ENCODE results near the gene STEAP4.

The STEAP4 gene

GRCh38 chr7:88322151-88322550, 15.5 kb upstream of the STEAP4 start:
- H3K27ac Mint-ChIP-seq = no peak overlapping the region
- no peaks in the 10 kb centered on the region for H3K4me1 Mint-ChIP-seq
- no peak overlapping the region for H3K4me3 Mint-ChIP-seq
- no peaks in the 10 kb centered on the region for H3K27me3 Mint-ChIP-seq
- ATAC-seq = no peak
- H3K36me3 Mint-ChIP-seq = no peaks in the 10 kb centered on the region
- H3K9me3 Mint-ChIP-seq = no peaks in the 10 kb centered on the region

GRCh38 chr7:88321694-88322093, 15.0 kb upstream of the STEAP4 start:
- Mint-ChIP-seq H3K36me3 (no peaks in the 10 kb centered on the region), H3K9me3 (no peaks in the 10 kb centered on the region), H3K27ac (no peak overlapping the region), H3K4me1 (no peaks in the 10 kb centered on the region), H3K27me3 (no peaks in the 10 kb centered on the region), H3K4me3 (no peak overlapping the region)
- ATAC-seq = no peak

- H3K4me1 Mint-ChIP-seq = no peaks in the 10 kb centered on the region
- no peak overlapping the region for H3K4me3 Mint-ChIP-seq
- no peak overlapping the region for H3K27ac Mint-ChIP-seq
These were observed 11.5 kb upstream of the STEAP4 start for GRCh38 chr7:88318196-88318595.

GRCh38 chr7:88317422-88317821, 10.7 kb upstream of the STEAP4 start:
- ATAC-seq = no peak
- no peak overlapping the region for H3K4me3 Mint-ChIP-seq
- H3K27me3 Mint-ChIP-seq = no peaks in the 10 kb centered on the region
- no peaks in the 10 kb centered on the region for H3K36me3 Mint-ChIP-seq
- H3K9me3 Mint-ChIP-seq = no peaks in the 10 kb centered on the region
- no peak overlapping the region for H3K27ac Mint-ChIP-seq
- no peaks in the 10 kb centered on the region for H3K4me1 Mint-ChIP-seq

More at GRCh38 chr7:88318196-88318595, 11.5 kb upstream of the STEAP4 start:
- Mint-ChIP-seq H3K36me3 (no peaks in the 10 kb centered on the region), H3K9me3 (no peaks in the 10 kb centered on the region), H3K27me3 (no peaks in the 10 kb centered on the region)
- no peak for ATAC-seq

GRCh38 chr7:88316456-88316855, 9.8 kb upstream of the STEAP4 start:
- Mint-ChIP-seq H3K27me3 (no peaks in the 10 kb centered on the region), H3K36me3 (no peaks in the 10 kb centered on the region), H3K9me3 (no peaks in the 10 kb centered on the region), H3K27ac (no peak overlapping the region), H3K4me1 (no peaks in the 10 kb centered on the region), H3K4me3 (no peak overlapping the region)
- ATAC-seq = no peak

- H3K4me1 Mint-ChIP-seq = no peaks in the 10 kb centered on the region
- no peaks in the 10 kb centered on the region for H3K9me3 Mint-ChIP-seq
- no peak overlapping the region for H3K27ac Mint-ChIP-seq
- H3K27me3 Mint-ChIP-seq = no peaks in the 10 kb centered on the region
- ATAC-seq = no peak
- no peak overlapping the region for H3K4me3 Mint-ChIP-seq
- H3K36me3 Mint-ChIP-seq = no peaks in the 10 kb centered on the region
These were observed 8.8 kb upstream of the STEAP4 start for GRCh38 chr7:88315522-88315921.

GRCh38 chr7:88314061-88314491, 7.4 kb upstream of the STEAP4 start:
- H3K9me3 Mint-ChIP-seq = no peaks in the 10 kb centered on the region
- no peak overlapping the region for H3K27ac Mint-ChIP-seq
- no peaks in the 10 kb centered on the region for H3K4me1 Mint-ChIP-seq
- ATAC-seq = no peak
- no peaks in the 10 kb centered on the region for H3K36me3 Mint-ChIP-seq
- H3K4me3 Mint-ChIP-seq = no peak overlapping the region
- no peaks in the 10 kb centered on the region for H3K27me3 Mint-ChIP-seq

- Mint-ChIP-seq H3K36me3 (no peaks in the 10 kb centered on the region), H3K9me3 (no peaks in the 10 kb centered on the region), H3K4me1 (no peaks in the 10 kb centered on the region), H3K4me3 (no peak overlapping the region), H3K27ac (no peak overlapping the region), H3K27me3 (no peaks in the 10 kb centered on the region)
- ATAC-seq = no peak
These were observed 5.5 kb upstream of the STEAP4 start for GRCh38 chr7:88312061-88312663.

GRCh38 chr7:88311675-88312036, 5.0 kb upstream of the STEAP4 start:
- Mint-ChIP-seq H3K36me3 (no peaks in the 10 kb centered on the region), H3K9me3 (no peaks in the 10 kb centered on the region), H3K27ac (no peak overlapping the region), H3K4me1 (peaks cover 2% of the 10 kb centered on the region), H3K4me3 (no peak overlapping the region), H3K27me3 (peaks cover 3% of the 10 kb centered on the region)
- ATAC-seq = no peak

- H3K9me3 Mint-ChIP-seq = no peaks in the 10 kb centered on the region
- peaks cover 6% of the 10 kb centered on the region for H3K4me1 Mint-ChIP-seq
- H3K27ac Mint-ChIP-seq = no peak overlapping the region
- peaks cover 8% of the 10 kb centered on the region for H3K27me3 Mint-ChIP-seq
- H3K36me3 Mint-ChIP-seq = no peaks in the 10 kb centered on the region
- no peak overlapping the region for H3K4me3 Mint-ChIP-seq
- no peak for ATAC-seq
These were observed 4.4 kb upstream of the STEAP4 start for GRCh38 chr7:88310956-88311674.

GRCh38 chr7:88309819-88310218, 3.1 kb upstream of the STEAP4 start:
- Mint-ChIP-seq H3K36me3 (no peaks in the 10 kb centered on the region), H3K27ac (no peak overlapping the region), H3K4me3 (no peak overlapping the region), H3K27me3 (peaks cover 16% of the 10 kb centered on the region), H3K4me1 (peaks cover 6% of the 10 kb centered on the region), H3K9me3 (no peaks in the 10 kb centered on the region)
- no peak for ATAC-seq

- no peak overlapping the region for H3K4me3 Mint-ChIP-seq
- H3K4me1 Mint-ChIP-seq = peaks cover 6% of the 10 kb centered on the region
- no peak overlapping the region for H3K27ac Mint-ChIP-seq
- no peaks in the 10 kb centered on the region for H3K36me3 Mint-ChIP-seq
- H3K27me3 Mint-ChIP-seq = peaks cover 16% of the 10 kb centered on the region
- no peaks in the 10 kb centered on the region for H3K9me3 Mint-ChIP-seq
- ATAC-seq = no peak
These were observed 1.1 kb upstream of the STEAP4 start for GRCh38 chr7:88307823-88308222.

GRCh38 chr7:88307412-88307811, 718 bp upstream of the STEAP4 start:
- H3K4me3 Mint-ChIP-seq = no peak overlapping the region
- no peaks in the 10 kb centered on the region for H3K36me3 Mint-ChIP-seq
- no peak overlapping the region for H3K27ac Mint-ChIP-seq
- peaks cover 6% of the 10 kb centered on the region for H3K4me1 Mint-ChIP-seq
- ATAC-seq = no peak
- H3K9me3 Mint-ChIP-seq = no peaks in the 10 kb centered on the region
- H3K27me3 Mint-ChIP-seq = peaks cover 16% of the 10 kb centered on the region

- Mint-ChIP-seq H3K4me3 (no peak overlapping the region), H3K27me3 (peaks cover 28% of the 10 kb centered on the region), H3K9me3 (no peaks in the 10 kb centered on the region), H3K27ac (no peak overlapping the region), H3K36me3 (no peaks in the 10 kb centered on the region), H3K4me1 (peaks cover 6% of the 10 kb centered on the region)
- ATAC-seq = no peak
These were observed 1.6 kb downstream of the STEAP4 start for GRCh38 chr7:88305044-88305443.

- Mint-ChIP-seq H3K9me3 (no peaks in the 10 kb centered on the region), H3K36me3 (no peaks in the 10 kb centered on the region), H3K4me3 (no peak overlapping the region), H3K27ac (no peak overlapping the region), H3K27me3 (peaks cover 28% of the 10 kb centered on the region), H3K4me1 (peaks cover 6% of the 10 kb centered on the region)
- ATAC-seq = no peak
These were observed 4.2 kb downstream of the STEAP4 start for GRCh38 chr7:88302486-88302885.

- Mint-ChIP-seq H3K9me3 (no peaks in the 10 kb centered on the region), H3K27me3 (peaks cover 28% of the 10 kb centered on the region), H3K27ac (no peak overlapping the region), H3K36me3 (no peaks in the 10 kb centered on the region), H3K4me1 (peaks cover 6% of the 10 kb centered on the region), H3K4me3 (no peak overlapping the region)
- ATAC-seq = no peak
These were observed 4.8 kb downstream of the STEAP4 start for GRCh38 chr7:88301924-88302323.
